ENCODE results near the gene ZDHHC14.

ZDHHC14 gene

DNA sequence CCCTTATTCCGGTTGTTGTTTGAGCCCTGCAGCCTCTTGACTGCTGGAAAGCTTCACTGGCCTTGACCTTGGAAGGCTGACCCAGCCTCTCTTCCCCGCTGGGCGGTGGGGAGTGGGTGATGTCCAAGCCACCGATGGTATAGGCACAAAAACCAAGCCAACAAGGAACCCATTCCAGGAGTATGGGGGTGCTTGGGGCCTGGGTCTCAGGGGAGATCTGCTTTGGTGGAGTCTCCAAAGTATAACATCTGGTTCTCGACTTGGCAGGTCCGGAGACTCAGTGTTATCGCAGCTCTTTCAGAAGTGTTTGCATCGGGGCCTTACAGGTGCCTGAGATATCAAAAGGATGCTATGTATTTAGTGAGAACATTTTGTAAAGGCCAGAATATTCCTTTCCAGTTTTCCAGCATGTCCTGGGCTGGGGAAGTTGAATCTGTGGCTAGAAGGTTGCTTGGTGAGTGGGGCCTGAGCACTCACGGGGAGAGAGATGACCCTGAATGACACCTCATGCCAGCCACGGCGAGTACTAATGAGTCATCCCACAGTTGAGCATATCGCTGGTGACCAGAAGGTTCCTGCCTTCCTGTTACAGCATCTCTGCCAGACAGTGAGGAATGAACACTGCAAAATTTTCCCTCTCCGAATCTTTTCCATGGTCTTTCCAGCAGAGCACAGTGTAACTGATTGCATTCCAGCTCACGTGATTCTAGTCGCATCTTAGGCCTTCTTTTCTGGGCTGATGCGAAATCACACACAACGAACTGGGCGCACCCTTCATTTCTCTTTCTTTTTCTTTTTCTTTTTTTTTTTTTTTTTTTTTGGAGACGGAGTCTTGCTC is 133.9 kb downstream of the ZDHHC14 start:
- no peak for TF ChIP-seq YY1 (IDR thresholded peaks at IDR 0.05; ENCODE audit: low read depth)
- no peak for TF ChIP-seq CEBPB (IDR thresholded peaks at IDR 0.05)
- TF ChIP-seq EGR1 (IDR thresholded peaks at IDR 0.05), result no peak
- no peak for TF ChIP-seq USF1 (IDR thresholded peaks at IDR 0.05)
- TF ChIP-seq RAD21 (IDR thresholded peaks at IDR 0.05; ENCODE audit: low read depth), result no peak
- no peak for TF ChIP-seq NFIC (IDR thresholded peaks at IDR 0.05)
- no peak for TF ChIP-seq TCF12 (IDR thresholded peaks at IDR 0.05; ENCODE audit: low read depth)
- no peak for TF ChIP-seq CREB1 (IDR thresholded peaks at IDR 0.05; ENCODE audit: low read depth)
- TF ChIP-seq, protein P1, sequence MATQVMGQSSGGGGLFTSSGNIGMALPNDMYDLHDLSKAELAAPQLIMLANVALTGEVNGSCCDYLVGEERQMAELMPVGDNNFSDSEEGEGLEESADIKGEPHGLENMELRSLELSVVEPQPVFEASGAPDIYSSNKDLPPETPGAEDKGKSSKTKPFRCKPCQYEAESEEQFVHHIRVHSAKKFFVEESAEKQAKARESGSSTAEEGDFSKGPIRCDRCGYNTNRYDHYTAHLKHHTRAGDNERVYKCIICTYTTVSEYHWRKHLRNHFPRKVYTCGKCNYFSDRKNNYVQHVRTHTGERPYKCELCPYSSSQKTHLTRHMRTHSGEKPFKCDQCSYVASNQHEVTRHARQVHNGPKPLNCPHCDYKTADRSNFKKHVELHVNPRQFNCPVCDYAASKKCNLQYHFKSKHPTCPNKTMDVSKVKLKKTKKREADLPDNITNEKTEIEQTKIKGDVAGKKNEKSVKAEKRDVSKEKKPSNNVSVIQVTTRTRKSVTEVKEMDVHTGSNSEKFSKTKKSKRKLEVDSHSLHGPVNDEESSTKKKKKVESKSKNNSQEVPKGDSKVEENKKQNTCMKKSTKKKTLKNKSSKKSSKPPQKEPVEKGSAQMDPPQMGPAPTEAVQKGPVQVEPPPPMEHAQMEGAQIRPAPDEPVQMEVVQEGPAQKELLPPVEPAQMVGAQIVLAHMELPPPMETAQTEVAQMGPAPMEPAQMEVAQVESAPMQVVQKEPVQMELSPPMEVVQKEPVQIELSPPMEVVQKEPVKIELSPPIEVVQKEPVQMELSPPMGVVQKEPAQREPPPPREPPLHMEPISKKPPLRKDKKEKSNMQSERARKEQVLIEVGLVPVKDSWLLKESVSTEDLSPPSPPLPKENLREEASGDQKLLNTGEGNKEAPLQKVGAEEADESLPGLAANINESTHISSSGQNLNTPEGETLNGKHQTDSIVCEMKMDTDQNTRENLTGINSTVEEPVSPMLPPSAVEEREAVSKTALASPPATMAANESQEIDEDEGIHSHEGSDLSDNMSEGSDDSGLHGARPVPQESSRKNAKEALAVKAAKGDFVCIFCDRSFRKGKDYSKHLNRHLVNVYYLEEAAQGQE (IDR thresholded peaks at IDR 0.05; ENCODE audit: low read depth), result no peak
- TF ChIP-seq ZBTB7A (IDR thresholded peaks at IDR 0.05; ENCODE audit: low read depth), result no peak
- TF ChIP-seq EP300 (IDR thresholded peaks at IDR 0.05; ENCODE audit: borderline replicate concordance), result no peak
- TF ChIP-seq TEAD4 (IDR thresholded peaks at IDR 0.05), result no peak
- TF ChIP-seq MAX (IDR thresholded peaks at IDR 0.05), result no peak
- no peak for TF ChIP-seq TAF1 (IDR thresholded peaks at IDR 0.05; ENCODE audit: low read depth)
- TF ChIP-seq FOXM1 (IDR thresholded peaks at IDR 0.05; ENCODE audit: borderline replicate concordance, low read depth), result no peak

DNA sequence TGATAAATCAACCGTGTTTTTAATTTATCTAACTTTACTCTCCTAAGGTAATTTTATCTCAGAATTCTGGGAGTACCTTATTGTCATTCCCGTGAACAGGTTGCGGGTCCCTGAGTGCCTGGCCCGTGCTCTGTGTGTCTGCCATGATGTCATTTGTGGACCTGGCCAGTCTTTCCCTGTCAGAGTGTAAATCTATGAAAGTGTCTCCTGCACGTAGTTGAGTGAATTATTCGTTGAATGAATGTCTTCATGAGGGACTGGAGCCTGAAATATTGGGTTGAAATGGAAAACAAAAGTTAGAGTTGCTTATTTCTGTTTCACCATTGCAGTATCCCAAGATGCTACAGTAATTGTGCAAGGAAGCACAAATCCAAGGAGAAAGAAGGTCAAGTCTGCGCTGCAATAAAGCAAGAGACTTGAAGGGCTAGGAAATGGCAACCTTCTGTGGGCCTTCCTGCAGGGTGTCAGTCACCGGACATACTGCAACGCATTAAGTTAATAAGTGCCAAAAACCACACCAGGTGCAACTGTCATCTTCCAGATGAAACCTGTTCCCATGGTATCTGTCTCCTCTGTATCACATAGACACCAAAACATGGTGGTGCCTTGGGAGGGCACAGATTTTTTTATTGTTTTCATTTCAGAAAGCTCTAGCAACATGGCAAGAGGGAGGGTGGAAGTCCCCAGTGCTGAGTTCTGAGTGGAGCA is 135.5 kb downstream of the ZDHHC14 start:
- TF ChIP-seq MAX (IDR thresholded peaks at IDR 0.05) (no peak), FOXM1 (IDR thresholded peaks at IDR 0.05; ENCODE audit: borderline replicate concordance, low read depth) (no peak), EP300 (IDR thresholded peaks at IDR 0.05; ENCODE audit: borderline replicate concordance) (no peak), TEAD4 (IDR thresholded peaks at IDR 0.05) (no peak), NFIC (IDR thresholded peaks at IDR 0.05) (no peak), CREB1 (IDR thresholded peaks at IDR 0.05; ENCODE audit: low read depth) (no peak), ZBTB7A (IDR thresholded peaks at IDR 0.05; ENCODE audit: low read depth) (no peak), CEBPB (IDR thresholded peaks at IDR 0.05) (no peak), YY1 (IDR thresholded peaks at IDR 0.05; ENCODE audit: low read depth) (no peak), TCF12 (IDR thresholded peaks at IDR 0.05; ENCODE audit: low read depth) (no peak), TAF1 (IDR thresholded peaks at IDR 0.05; ENCODE audit: low read depth) (no peak)

DNA sequence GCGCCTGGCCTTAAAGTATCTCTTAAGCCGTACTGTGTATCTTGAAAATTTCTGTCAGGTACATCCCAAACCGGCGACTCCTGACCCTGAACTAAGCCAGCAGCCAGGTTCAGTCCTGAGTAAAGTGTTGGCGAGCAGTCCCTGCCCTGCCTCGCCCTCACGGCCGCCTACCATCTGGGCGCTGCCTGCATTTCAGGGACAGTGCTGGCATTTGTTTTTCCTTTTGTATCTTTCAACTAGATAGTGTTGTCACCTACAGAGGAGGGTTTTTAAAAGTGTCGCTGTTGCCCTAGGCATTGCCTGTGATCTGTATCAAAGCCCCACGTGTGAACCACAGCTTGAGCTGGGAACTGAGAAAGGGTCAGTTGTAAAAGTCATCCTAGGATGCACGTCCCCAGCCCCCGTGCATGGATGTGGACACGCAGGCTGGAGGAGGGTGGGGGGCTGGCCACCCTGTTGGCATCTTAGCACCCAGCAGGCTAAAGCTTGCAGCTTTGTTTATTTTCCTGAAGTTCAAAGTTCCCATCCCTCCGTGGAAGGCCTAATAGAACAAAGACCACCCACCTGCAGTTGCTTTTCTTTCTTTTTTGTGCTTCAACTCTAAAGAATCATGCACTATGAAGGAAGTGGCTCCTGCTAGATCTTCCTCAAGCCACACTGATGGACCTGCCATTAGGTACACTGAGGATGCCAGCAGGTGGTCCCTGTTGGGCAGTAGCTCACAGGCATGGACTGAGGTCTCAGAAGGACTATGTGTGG is 136.8 kb downstream of the ZDHHC14 start:
- TF ChIP-seq USF1 (IDR thresholded peaks at IDR 0.05) (no peak), CREB1 (IDR thresholded peaks at IDR 0.05; ENCODE audit: low read depth) (no peak), EP300 (IDR thresholded peaks at IDR 0.05; ENCODE audit: borderline replicate concordance) (no peak), MAX (IDR thresholded peaks at IDR 0.05) (no peak), RAD21 (IDR thresholded peaks at IDR 0.05; ENCODE audit: low read depth) (no peak), TCF12 (IDR thresholded peaks at IDR 0.05; ENCODE audit: low read depth) (no peak), FOXM1 (IDR thresholded peaks at IDR 0.05; ENCODE audit: borderline replicate concordance, low read depth) (no peak), TEAD4 (IDR thresholded peaks at IDR 0.05) (no peak), TAF1 (IDR thresholded peaks at IDR 0.05; ENCODE audit: low read depth) (no peak), EGR1 (IDR thresholded peaks at IDR 0.05) (no peak), NFIC (IDR thresholded peaks at IDR 0.05) (no peak), CEBPB (IDR thresholded peaks at IDR 0.05) (no peak)
- TF ChIP-seq, protein P1 (IDR thresholded peaks at IDR 0.05; ENCODE audit: low read depth), result no peak

DNA sequence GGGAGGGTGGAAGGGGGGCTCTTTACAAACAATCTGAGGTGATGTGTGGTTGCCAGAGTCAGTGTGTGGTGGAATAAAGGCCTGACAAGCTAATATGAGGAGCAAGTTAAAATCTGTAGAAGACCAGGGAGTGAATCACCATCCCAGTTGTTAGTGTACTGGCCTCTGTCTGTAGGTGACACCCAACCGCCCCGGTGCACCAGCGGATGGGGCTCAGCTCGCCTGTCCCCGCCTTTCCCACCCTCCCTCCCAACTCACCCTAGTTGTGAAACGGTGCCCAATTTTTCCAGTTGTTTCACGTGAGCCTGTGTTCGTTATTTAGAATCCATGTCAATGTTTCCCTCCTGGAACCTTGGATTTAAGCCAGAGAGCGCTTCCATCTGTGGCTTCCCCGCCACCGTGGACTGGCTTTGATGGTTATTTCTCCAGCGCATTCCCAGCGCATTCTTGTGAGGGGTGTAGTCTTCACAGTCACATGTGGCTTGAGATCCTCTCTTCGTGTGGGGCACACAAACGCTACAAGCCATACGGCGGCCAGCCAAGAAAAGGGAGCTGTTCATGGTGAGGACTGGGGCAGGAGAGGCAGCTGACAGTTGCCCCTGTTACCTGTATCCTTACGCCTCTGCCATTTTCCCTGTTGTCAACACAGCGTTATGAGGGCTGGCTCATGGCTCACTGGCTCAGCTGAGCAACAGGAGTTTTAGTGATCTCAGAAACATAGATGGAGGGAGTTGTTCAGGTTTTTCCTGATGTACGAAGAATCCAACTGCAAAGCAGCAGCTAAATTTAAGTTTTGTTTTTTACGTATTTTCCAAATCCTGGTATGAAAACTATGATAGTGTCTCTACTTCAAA is 137.6 kb downstream of the ZDHHC14 start:
- TF ChIP-seq CEBPB (IDR thresholded peaks at IDR 0.05) (no peak), USF1 (IDR thresholded peaks at IDR 0.05) (no peak), YY1 (IDR thresholded peaks at IDR 0.05; ENCODE audit: low read depth) (no peak), CREB1 (IDR thresholded peaks at IDR 0.05; ENCODE audit: low read depth) (no peak), RAD21 (IDR thresholded peaks at IDR 0.05; ENCODE audit: low read depth) (no peak), NFIC (IDR thresholded peaks at IDR 0.05) (no peak), TCF12 (IDR thresholded peaks at IDR 0.05; ENCODE audit: low read depth) (no peak), TAF1 (IDR thresholded peaks at IDR 0.05; ENCODE audit: low read depth) (no peak), EGR1 (IDR thresholded peaks at IDR 0.05) (no peak), TEAD4 (IDR thresholded peaks at IDR 0.05) (no peak), MAX (IDR thresholded peaks at IDR 0.05) (no peak), EP300 (IDR thresholded peaks at IDR 0.05; ENCODE audit: borderline replicate concordance) (no peak), FOXM1 (IDR thresholded peaks at IDR 0.05; ENCODE audit: borderline replicate concordance, low read depth) (no peak), ZBTB7A (IDR thresholded peaks at IDR 0.05; ENCODE audit: low read depth) (no peak)
- TF ChIP-seq, protein P1 (IDR thresholded peaks at IDR 0.05; ENCODE audit: low read depth), result no peak
